ENCODE results near the gene SPEG. TPM values are rescaled to one million over a fixed set of nuclear protein-coding genes. Genes with fewer than 3 reads are reported as not detected.

The SPEG gene
- total RNA-seq = 390 TPM

- no peak for DNase-seq (ENCODE audit: low spot score in 2 of 2)
- Histone ChIP-seq H3K4me3 (peak within 1 kb of the TSS; percentile 36 to 58), H3K27ac (peak within 1 kb of the TSS; percentile 76 to 77), H3K27me3 (no peaks in the 10 kb centered on the region), H3K9me3 (no peaks in the 10 kb centered on the region), H3K36me3 (no peaks in the 10 kb centered on the region), H3K4me1 (peaks cover 10 to 24% of the 10 kb centered on the region in 2 donors)
- TF ChIP-seq CTCF (IDR thresholded peaks at IDR 0.05) = no peak
- intact Hi-C loops (cut with DNase I) = no loop called here
Observed at GRCh38 chr2:219434718-219435525, at the start of gene SPEG. TSS of gene SPEG (plus strand) at chr2:219434843. CDS start at chr2:219434978, 135 bp downstream.

- intact Hi-C loops (cut with DNase I) = loop anchor here (5.0 kb wide), 4 partner anchors 93 to 212 kb away; partner anchors contain the start of genes CNPPD1, DNAJB2, RETREG2 and STK11IP
- no peak for DNase-seq (ENCODE audit: low spot score in 2 of 2)
- Histone ChIP-seq H3K4me3 (no peak overlapping the region), H3K36me3 (peaks cover 47 to 55% of the 10 kb centered on the region in 2 donors), H3K27me3 (no peaks in the 10 kb centered on the region), H3K9me3 (no peaks in the 10 kb centered on the region), H3K27ac (no peak overlapping the region), H3K4me1 (peaks cover 8 to 11% of the 10 kb centered on the region in 2 donors)
- no peak for TF ChIP-seq CTCF (IDR thresholded peaks at IDR 0.05)
Observed at GRCh38 chr2:219384859-219385258, 49.8 kb upstream of the SPEG start.

GRCh38 chr2:219385958-219386520 is 48.6 kb upstream of the SPEG start:
- no peak for TF ChIP-seq CTCF (IDR thresholded peaks at IDR 0.05)
- Histone ChIP-seq H3K27ac (no peak overlapping the region), H3K27me3 (no peaks in the 10 kb centered on the region), H3K4me1 (peaks cover 8 to 11% of the 10 kb centered on the region in 2 donors), H3K4me3 (peak overlapping the region in 1 of 2 donors; percentile 82), H3K9me3 (no peaks in the 10 kb centered on the region), H3K36me3 (peaks cover 43 to 52% of the 10 kb centered on the region in 2 donors)
- intact Hi-C loops (cut with DNase I) = loop anchor here (5.0 kb wide), 4 partner anchors 94 to 211 kb away; partner anchors contain the start of genes CNPPD1, DNAJB2, RETREG2 and STK11IP
- DNase-seq (ENCODE audit: low spot score in 2 of 2) = no peak

GRCh38 chr2:219386532-219387280 is 47.9 kb upstream of the SPEG start:
- H3K4me3 ChIP-seq = peak overlapping the region; percentile 81 to 82
- H3K27me3 ChIP-seq = no peaks in the 10 kb centered on the region
- TF ChIP-seq CTCF (IDR thresholded peaks at IDR 0.05) = no peak
- peak in 1 of 2 donors; percentile 74 for DNase-seq (ENCODE audit: low spot score in 2 of 2)
- H3K27ac ChIP-seq = peak overlapping the region; percentile 80 to 90
- H3K36me3 ChIP-seq = peaks cover 37 to 45% of the 10 kb centered on the region in 2 donors
- H3K9me3 ChIP-seq = no peaks in the 10 kb centered on the region
- H3K4me1 ChIP-seq = peaks cover 8 to 11% of the 10 kb centered on the region in 2 donors
- intact Hi-C loops (cut with DNase I) = loop anchor here (1.0 to 5.0 kb wide), 5 partner anchors 94 to 211 kb away; partner anchors contain the start of genes ABCB6, CNPPD1, DNAJB2 and RETREG2
